K562 (cell line): ENCODE measurements around the gene LMO2. TPM values are rescaled to one million over a fixed set of nuclear protein-coding genes. Genes with fewer than 3 reads are reported as not detected.
A peak's percentile ranks its signal among the peaks of the same experiment; 100 is the strongest.

Source experiments
- ATF6 ChIP-seq: sonication (generic); formaldehyde crosslinking; IDR thresholded peaks from 2 replicates; pipeline ENCODE4 v1.4.0; 2020; ENCODE audit warnings: mild to moderate bottlenecking, missing genetic modification reagents
- CREB5 ChIP-seq: fragments of 250-450 bp; sonication (Bioruptor Pico); IDR thresholded peaks from 2 replicates; pipeline ENCODE4 v1.5.0; 2020; ENCODE audit warnings: mild to moderate bottlenecking
- DMBX1 ChIP-seq: fragments of 250-450 bp; sonication (Bioruptor Pico); IDR thresholded peaks from 2 replicates; pipeline ENCODE4 v1.8.0; 2022; ENCODE audit warnings: inconsistent platforms, mild to moderate bottlenecking, moderate library complexity, borderline replicate concordance
- GTF2A2 ChIP-seq: IDR thresholded peaks from 2 replicates; pipeline ENCODE4 v1.6.1; 2016; ENCODE audit warnings: mild to moderate bottlenecking, missing genetic modification characterization, missing compliant biosample characterization
- IRF9 ChIP-seq: fragments of 450-650 bp; IDR thresholded peaks from 2 replicates; pipeline ENCODE4 v1.6.1; 2016; ENCODE audit warnings: missing biosample characterization, missing genetic modification characterization
- KAT2B ChIP-seq: IDR thresholded peaks from one replicate; pipeline ENCODE4 v1.6.1; 2012; ENCODE audit warnings: low read depth, mild to moderate bottlenecking, control low read depth, inconsistent platforms, low read length, moderate library complexity
- MEF2D ChIP-seq: conservative IDR thresholded peaks from 2 replicates; pipeline ENCODE4 v1.6.1; 2016; ENCODE audit warnings: low read depth, missing genetic modification characterization, missing compliant biosample characterization
- MYNN ChIP-seq, 2 experiments: sonication (generic); formaldehyde crosslinking in 1 of 2; IDR thresholded peaks; 2 replicates each; pipeline versions ENCODE4 v1.5.0 to v1.6.1; 2016 to 2020; ENCODE audit warnings: antibody characterized with exemption in 1 of 2, missing genetic modification reagents in 1 of 2
- POLR2AphosphoS2 ChIP-seq: IDR thresholded peaks from 2 replicates; pipeline ENCODE4 v1.6.1; 2012; ENCODE audit warnings: low read length, improper control_type of control experiment
- SMAD3 ChIP-seq: fragments of 450-650 bp; formaldehyde crosslinking; conservative IDR thresholded peaks from 2 replicates; pipeline ENCODE4 v1.4.0; 2020; ENCODE audit warnings: mild to moderate bottlenecking
- SRSF1 ChIP-seq: fragments of 200-400 bp; formaldehyde crosslinking; IDR thresholded peaks from 2 replicates; pipeline ENCODE4 v1.6.1; 2017; ENCODE audit warnings: mild to moderate bottlenecking, low read depth, low read length, moderate library complexity
- TAF9B ChIP-seq: fragments of 450-650 bp; IDR thresholded peaks from 2 replicates; pipeline ENCODE4 v1.6.1; 2018; ENCODE audit warnings: mild to moderate bottlenecking; ENCODE audit not compliant: partially characterized antibody
- TSHZ1 ChIP-seq: fragments of 250-450 bp; sonication (Bioruptor Pico); IDR thresholded peaks from 2 replicates; pipeline ENCODE4 v1.4.0; 2020; ENCODE audit warnings: mild to moderate bottlenecking, moderate library complexity
- XRCC3 ChIP-seq: fragments of 450-650 bp; IDR thresholded peaks from 2 replicates; pipeline ENCODE4 v1.6.1; 2017; ENCODE audit warnings: mild to moderate bottlenecking, moderate library complexity
- ZBTB17 ChIP-seq: fragments of 450-650 bp; formaldehyde crosslinking; IDR thresholded peaks from 2 replicates; pipeline ENCODE4 v1.4.0; 2020; ENCODE audit warnings: mild to moderate bottlenecking
- ZNF274 ChIP-seq: IDR thresholded peaks from 2 replicates; pipeline ENCODE4 v1.6.1; 2011; ENCODE audit warnings: low read depth, mild to moderate bottlenecking, low read length, moderate library complexity, borderline replicate concordance
- ZNF311 ChIP-seq: fragments of 250-450 bp; sonication (Bioruptor Pico); IDR thresholded peaks from 2 replicates; pipeline ENCODE4 v1.4.0; 2020; ENCODE audit warnings: mild to moderate bottlenecking, moderate library complexity
- ZNF589 ChIP-seq: fragments of 200-800 bp; sonication (Bioruptor generic); IDR thresholded peaks from 2 replicates; pipeline ENCODE4 v1.6.1; 2016; ENCODE audit warnings: low read depth, missing genetic modification characterization, missing compliant biosample characterization
- ZNF785 ChIP-seq: fragments of 250-450 bp; sonication (Bioruptor Pico); IDR thresholded peaks from 2 replicates; pipeline ENCODE4 v1.4.0; 2020; ENCODE audit warnings: mild to moderate bottlenecking
- polyA plus RNA-seq, 8 experiments: library from polyadenylated mRNA; depleted of rRNA in 4 of 8; stranded (reverse) in 5 of 8; unstranded in 3 of 8; fragments of >200 nt; fragmentation: Nextera tagmentation in 2 of 8; fragmentation: Illumina TruSeq in 1 of 8; extraction: Ambion mirVana in 2 of 8; extraction: Trizol in 1 of 8; gene quantifications; 2 replicates each; pipeline versions ENCODE4 v1.2.1 to v1.2.3, GENCODE V29; 2011 to 2014; ENCODE audit warnings: inconsistent platforms in 1 of 8, missing spikeins in 1 of 8
- total RNA-seq, 7 experiments: library from RNA; depleted of rRNA in 6 of 7; stranded (reverse); fragments of >200 nt in 6 of 7; fragmentation: Illumina TruSeq in 2 of 7; extraction: Trizol in 2 of 7; gene quantifications; 2 replicates each; pipeline versions ENCODE4 v1.2.1 to v1.2.3, GENCODE V29; 2011 to 2021; ENCODE audit warnings: low replicate concordance in 1 of 7

LMO2 gene
- total and polyA plus RNA-seq, 9 of the 15 experiments (the other 6 are each of a cell fraction or from before 2014, with no cell fraction given), result 6.9 to 126 (median 91.5) TPM

GRCh38 chr11:33934450-33934849 is 42.6 kb upstream of the LMO2 start (continued):
- TF ChIP-seq CREB5, result no peak
- 0 out of 2 replicates have a peak, but pooled peaks have one; percentile 41 for TF ChIP-seq TSHZ1
- no peak for TF ChIP-seq ZNF785 (CRISPR knock-in tag)
- TF ChIP-seq POLR2AphosphoS2, result no peak
- TF ChIP-seq ZNF589, result peak; percentile 7; the same call in 1 of the 2 replicates
- TF ChIP-seq DMBX1 (CRISPR knock-in tag), result peak; percentile 93
- no peak for TF ChIP-seq ATF6 (CRISPR knock-in tag)
- TF ChIP-seq XRCC3, result no peak
- TF ChIP-seq SMAD3 (CRISPR knock-in tag), result 0 out of 2 replicates have a peak, but pooled peaks have one; percentile 67
- TF ChIP-seq ZNF274, result no peak
- TF ChIP-seq IRF9 (tag), result no peak
- TF ChIP-seq ZNF311 (CRISPR knock-in tag), result peak; percentile 91
- peak; percentile 72; the same call in 1 of the 2 replicates for TF ChIP-seq ZBTB17 (CRISPR knock-in tag)
- TF ChIP-seq MEF2D (tag), result 0 out of 2 replicates have a peak, but pooled peaks have one; percentile 35
- TF ChIP-seq SRSF1, result no peak
- TF ChIP-seq KAT2B, result no peak
- TF ChIP-seq TAF9B, result no peak
- TF ChIP-seq GTF2A2 (tag), result peak; percentile 51; the same call in 1 of the 2 replicates
- no peak for TF ChIP-seq MYNN (IDR thresholded peaks at IDR 0.05)
- TF ChIP-seq MYNN (CRISPR knock-in tag; IDR thresholded peaks at IDR 0.05), result no peak
